Uterus (tissue), 2 donors: ENCODE measurements around the gene PTGES3L.

Experiments used
- CTCF ChIP-seq, 4 experiments: fragments of 200-600 bp in 2 of 4; fragments of 450-650 bp in 2 of 4; sonication (generic) in 2 of 4; IDR thresholded peaks; one replicate each; pipeline ENCODE4 v1.5.1; 2016 to 2019; ENCODE audit warnings: antibody characterized with exemption in 4 of 4, mild to moderate bottlenecking in 2 of 4, moderate library complexity in 1 of 4
- POLR2A ChIP-seq, 2 donors: fragments of 450-650 bp; IDR thresholded peaks; one replicate each; pipeline ENCODE4 v1.6.1; 2016; ENCODE audit warnings: antibody characterized with exemption in 2 of 2, mild to moderate bottlenecking in 1 of 2, moderate library complexity in 1 of 2

GRCh38 chr17:43010667-43011308 lies 30.9 kb upstream of the PTGES3L start:
- TF ChIP-seq CTCF (IDR thresholded peaks at IDR 0.05) (no peak), POLR2A (IDR thresholded peaks at IDR 0.05) (no peak)
